Liver (tissue), 2 donors: ENCODE results near the gene TAC3.
"Not testable (repeated sequence)": the region's sequence is repeated elsewhere in the genome, so short reads cannot be mapped to it uniquely, and the experiment has no call there.

ENCODE experiments used
- FOXA1 ChIP-seq: IDR thresholded peaks from 2 replicates; pipeline ENCODE4 v1.6.1; 2016; ENCODE audit warnings: antibody characterized with exemption
- TF ChIP-seq, protein P1 (sequence below): fragments of 150-350 bp; IDR thresholded peaks from 2 replicates; pipeline ENCODE4 v1.5.1; 2017; ENCODE audit warnings: improper control_type of control experiment, low read depth, low read length; ENCODE audit not compliant: missing input control
- donor health status: healthy.

DNA sequence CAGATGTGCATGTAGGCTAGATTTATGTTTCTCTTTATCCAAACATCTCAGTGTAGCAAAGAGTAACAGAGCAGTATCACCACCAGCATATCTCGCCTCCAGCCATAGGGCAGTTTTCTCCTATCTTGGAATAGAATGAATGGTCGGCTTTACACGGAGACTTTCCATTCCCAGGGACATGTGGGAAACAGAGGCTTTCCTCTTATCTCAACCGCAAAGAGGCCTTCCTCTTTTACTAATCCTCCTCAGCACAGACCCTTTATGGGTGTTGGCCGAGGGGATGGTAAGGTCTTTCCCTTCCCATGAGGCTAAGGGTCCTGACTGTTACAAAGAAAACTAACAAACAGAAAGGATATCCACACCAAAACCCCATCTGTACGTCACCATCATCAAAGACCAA, 47.4 kb downstream of the TAC3 start:
- not testable (repeated sequence) for TF ChIP-seq FOXA1
- TF ChIP-seq, protein P1, sequence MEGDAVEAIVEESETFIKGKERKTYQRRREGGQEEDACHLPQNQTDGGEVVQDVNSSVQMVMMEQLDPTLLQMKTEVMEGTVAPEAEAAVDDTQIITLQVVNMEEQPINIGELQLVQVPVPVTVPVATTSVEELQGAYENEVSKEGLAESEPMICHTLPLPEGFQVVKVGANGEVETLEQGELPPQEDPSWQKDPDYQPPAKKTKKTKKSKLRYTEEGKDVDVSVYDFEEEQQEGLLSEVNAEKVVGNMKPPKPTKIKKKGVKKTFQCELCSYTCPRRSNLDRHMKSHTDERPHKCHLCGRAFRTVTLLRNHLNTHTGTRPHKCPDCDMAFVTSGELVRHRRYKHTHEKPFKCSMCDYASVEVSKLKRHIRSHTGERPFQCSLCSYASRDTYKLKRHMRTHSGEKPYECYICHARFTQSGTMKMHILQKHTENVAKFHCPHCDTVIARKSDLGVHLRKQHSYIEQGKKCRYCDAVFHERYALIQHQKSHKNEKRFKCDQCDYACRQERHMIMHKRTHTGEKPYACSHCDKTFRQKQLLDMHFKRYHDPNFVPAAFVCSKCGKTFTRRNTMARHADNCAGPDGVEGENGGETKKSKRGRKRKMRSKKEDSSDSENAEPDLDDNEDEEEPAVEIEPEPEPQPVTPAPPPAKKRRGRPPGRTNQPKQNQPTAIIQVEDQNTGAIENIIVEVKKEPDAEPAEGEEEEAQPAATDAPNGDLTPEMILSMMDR, result not testable (repeated sequence)
